K562 (cell line): ENCODE data around the gene GNAZ.

Source experiments
- ETS2 ChIP-seq: IDR thresholded peaks from 2 replicates; pipeline ENCODE4 v1.6.1; 2016; ENCODE audit warnings: borderline replicate concordance, missing genetic modification characterization, mild to moderate bottlenecking, moderate library complexity, missing compliant biosample characterization; ENCODE audit not compliant: poor library complexity, severe bottlenecking
- FOS ChIP-seq: IDR thresholded peaks from 3 replicates; pipeline ENCODE4 v1.6.1; 2011; ENCODE audit not compliant: insufficient read length; ENCODE audit errors: extremely low read depth
- HIVEP1 ChIP-seq: fragments of 250-450 bp; sonication (Bioruptor Pico); IDR thresholded peaks from 2 replicates; pipeline ENCODE4 v1.4.0; 2020; ENCODE audit warnings: mild to moderate bottlenecking
- KLF10 ChIP-seq: fragments of 250-450 bp; sonication (Bioruptor Pico); IDR thresholded peaks from 2 replicates; pipeline ENCODE4 v1.6.1; 2021; ENCODE audit warnings: matching md5 sums
- POLR2A ChIP-seq: fragments of 450-650 bp; conservative IDR thresholded peaks from 2 replicates; pipeline ENCODE4 v1.6.1; 2016
- RB1 ChIP-seq: fragments of 450-650 bp; IDR thresholded peaks from 2 replicates; pipeline ENCODE4 v1.6.1; 2017; ENCODE audit warnings: low read depth, mild to moderate bottlenecking
- SNRNP70 ChIP-seq: fragments of 200-400 bp; formaldehyde crosslinking; optimal IDR thresholded peaks from 2 replicates; pipeline ENCODE3; 2017; ENCODE audit warnings: low read depth, low read length
- ZBTB8A ChIP-seq: fragments of 450-650 bp; IDR thresholded peaks from 2 replicates; pipeline ENCODE4 v1.6.1; 2018; ENCODE audit warnings: mild to moderate bottlenecking, moderate library complexity; ENCODE audit not compliant: partially characterized antibody
- ZNF217 ChIP-seq: sonication (generic); formaldehyde crosslinking; IDR thresholded peaks from 2 replicates; pipeline ENCODE4 v1.8.0; 2022; ENCODE audit warnings: mild to moderate bottlenecking, missing genetic modification reagents
- TF ChIP-seq, protein P1 (sequence below): sonication (generic); formaldehyde crosslinking; IDR thresholded peaks from 2 replicates; pipeline ENCODE4 v1.8.0; 2023; ENCODE audit warnings: mild to moderate bottlenecking, missing genetic modification reagents

DNA sequence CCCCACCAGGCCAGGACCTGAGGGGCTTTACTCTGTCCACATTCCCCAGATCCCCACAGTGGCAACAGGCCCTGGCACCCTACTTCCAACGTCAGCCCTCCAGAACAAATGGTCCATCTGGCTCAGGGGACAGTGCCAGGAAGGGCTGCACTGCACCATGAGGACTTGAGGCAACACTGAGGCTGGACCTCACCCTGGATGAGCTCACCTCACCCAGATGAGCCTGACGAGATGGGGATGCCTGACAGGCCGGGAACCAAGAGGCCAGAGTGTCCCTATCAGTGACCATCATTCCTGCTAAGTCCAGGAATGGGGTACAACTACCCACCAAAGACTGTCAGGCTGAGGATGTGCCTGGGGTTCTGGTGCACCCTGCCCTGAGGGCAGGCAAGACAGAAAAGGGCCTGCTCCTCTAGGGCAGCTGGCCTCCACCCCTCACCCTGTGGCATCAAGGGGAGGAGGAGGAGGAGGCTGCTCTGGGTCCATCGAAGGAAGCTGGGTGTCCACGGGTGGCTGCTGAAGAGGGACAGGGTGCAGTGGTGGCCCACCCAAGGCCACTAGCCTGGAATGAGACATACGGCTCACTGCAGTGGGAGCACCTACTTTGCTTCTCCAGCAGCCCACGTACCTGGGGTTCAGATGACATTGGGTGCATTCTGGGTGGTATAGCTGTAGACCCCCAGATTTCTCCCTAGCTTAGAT lies 56.9 kb downstream of the GNAZ start:
- no peak for TF ChIP-seq FOS
- no peak for TF ChIP-seq SNRNP70
- no peak for TF ChIP-seq RB1
- TF ChIP-seq ETS2: no peak
- TF ChIP-seq KLF10: no peak
- no peak for TF ChIP-seq POLR2A
- TF ChIP-seq HIVEP1: no peak
- TF ChIP-seq ZNF217 (CRISPR knock-in tag): no peak
- no peak for TF ChIP-seq ZBTB8A
- TF ChIP-seq, protein P1, sequence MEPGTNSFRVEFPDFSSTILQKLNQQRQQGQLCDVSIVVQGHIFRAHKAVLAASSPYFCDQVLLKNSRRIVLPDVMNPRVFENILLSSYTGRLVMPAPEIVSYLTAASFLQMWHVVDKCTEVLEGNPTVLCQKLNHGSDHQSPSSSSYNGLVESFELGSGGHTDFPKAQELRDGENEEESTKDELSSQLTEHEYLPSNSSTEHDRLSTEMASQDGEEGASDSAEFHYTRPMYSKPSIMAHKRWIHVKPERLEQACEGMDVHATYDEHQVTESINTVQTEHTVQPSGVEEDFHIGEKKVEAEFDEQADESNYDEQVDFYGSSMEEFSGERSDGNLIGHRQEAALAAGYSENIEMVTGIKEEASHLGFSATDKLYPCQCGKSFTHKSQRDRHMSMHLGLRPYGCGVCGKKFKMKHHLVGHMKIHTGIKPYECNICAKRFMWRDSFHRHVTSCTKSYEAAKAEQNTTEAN: no peak
